HL-60 (cell line): ENCODE results near the gene FOXD2.

Experiments used
- POLR2AphosphoS5 ChIP-seq: IDR thresholded peaks from 2 replicates; pipeline ENCODE4 v1.6.1; 2012; ENCODE audit warnings: low read depth
- SPI1 ChIP-seq: IDR thresholded peaks from 2 replicates; pipeline ENCODE4 v1.6.1; 2012; ENCODE audit warnings: low read depth, mild to moderate bottlenecking, borderline replicate concordance
- TF ChIP-seq, protein P1 (sequence below): IDR thresholded peaks from one replicate; pipeline ENCODE4 v1.5.1; 2011; ENCODE audit warnings: low read length, control low read depth, inconsistent platforms; ENCODE audit not compliant: insufficient read depth
- TF ChIP-seq, protein P2 (sequence below): IDR thresholded peaks from 2 replicates; pipeline ENCODE4 v1.6.1; 2012; ENCODE audit warnings: low read depth; ENCODE audit not compliant: insufficient replicate concordance

DNA sequence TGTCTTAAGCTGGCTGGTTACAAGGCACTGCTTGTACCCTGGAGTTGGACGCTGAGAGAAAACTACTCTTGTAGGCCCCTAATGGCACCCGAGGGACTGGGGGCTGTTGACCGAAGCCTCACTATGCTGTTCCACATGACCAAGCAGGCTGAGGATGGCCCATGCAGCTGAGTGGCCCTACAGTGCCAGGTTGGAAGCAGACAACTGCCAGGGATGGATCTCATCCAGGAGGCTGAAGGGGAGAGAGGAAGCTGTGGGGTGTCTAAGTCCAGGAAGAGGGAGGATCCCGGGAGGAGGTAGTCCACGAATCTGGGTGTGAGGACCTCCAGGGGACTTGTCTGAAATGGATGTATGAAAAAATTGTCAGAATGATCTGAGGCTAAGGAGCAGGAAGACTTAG, 45.8 kb downstream of the FOXD2 start:
- TF ChIP-seq, protein P1, sequence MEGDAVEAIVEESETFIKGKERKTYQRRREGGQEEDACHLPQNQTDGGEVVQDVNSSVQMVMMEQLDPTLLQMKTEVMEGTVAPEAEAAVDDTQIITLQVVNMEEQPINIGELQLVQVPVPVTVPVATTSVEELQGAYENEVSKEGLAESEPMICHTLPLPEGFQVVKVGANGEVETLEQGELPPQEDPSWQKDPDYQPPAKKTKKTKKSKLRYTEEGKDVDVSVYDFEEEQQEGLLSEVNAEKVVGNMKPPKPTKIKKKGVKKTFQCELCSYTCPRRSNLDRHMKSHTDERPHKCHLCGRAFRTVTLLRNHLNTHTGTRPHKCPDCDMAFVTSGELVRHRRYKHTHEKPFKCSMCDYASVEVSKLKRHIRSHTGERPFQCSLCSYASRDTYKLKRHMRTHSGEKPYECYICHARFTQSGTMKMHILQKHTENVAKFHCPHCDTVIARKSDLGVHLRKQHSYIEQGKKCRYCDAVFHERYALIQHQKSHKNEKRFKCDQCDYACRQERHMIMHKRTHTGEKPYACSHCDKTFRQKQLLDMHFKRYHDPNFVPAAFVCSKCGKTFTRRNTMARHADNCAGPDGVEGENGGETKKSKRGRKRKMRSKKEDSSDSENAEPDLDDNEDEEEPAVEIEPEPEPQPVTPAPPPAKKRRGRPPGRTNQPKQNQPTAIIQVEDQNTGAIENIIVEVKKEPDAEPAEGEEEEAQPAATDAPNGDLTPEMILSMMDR, result no peak
- TF ChIP-seq POLR2AphosphoS5 (no peak), SPI1 (no peak)
- TF ChIP-seq, protein P2, sequence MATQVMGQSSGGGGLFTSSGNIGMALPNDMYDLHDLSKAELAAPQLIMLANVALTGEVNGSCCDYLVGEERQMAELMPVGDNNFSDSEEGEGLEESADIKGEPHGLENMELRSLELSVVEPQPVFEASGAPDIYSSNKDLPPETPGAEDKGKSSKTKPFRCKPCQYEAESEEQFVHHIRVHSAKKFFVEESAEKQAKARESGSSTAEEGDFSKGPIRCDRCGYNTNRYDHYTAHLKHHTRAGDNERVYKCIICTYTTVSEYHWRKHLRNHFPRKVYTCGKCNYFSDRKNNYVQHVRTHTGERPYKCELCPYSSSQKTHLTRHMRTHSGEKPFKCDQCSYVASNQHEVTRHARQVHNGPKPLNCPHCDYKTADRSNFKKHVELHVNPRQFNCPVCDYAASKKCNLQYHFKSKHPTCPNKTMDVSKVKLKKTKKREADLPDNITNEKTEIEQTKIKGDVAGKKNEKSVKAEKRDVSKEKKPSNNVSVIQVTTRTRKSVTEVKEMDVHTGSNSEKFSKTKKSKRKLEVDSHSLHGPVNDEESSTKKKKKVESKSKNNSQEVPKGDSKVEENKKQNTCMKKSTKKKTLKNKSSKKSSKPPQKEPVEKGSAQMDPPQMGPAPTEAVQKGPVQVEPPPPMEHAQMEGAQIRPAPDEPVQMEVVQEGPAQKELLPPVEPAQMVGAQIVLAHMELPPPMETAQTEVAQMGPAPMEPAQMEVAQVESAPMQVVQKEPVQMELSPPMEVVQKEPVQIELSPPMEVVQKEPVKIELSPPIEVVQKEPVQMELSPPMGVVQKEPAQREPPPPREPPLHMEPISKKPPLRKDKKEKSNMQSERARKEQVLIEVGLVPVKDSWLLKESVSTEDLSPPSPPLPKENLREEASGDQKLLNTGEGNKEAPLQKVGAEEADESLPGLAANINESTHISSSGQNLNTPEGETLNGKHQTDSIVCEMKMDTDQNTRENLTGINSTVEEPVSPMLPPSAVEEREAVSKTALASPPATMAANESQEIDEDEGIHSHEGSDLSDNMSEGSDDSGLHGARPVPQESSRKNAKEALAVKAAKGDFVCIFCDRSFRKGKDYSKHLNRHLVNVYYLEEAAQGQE, result no peak
